ENCODE measurements around the gene ITIH2.
"Not testable (repeated sequence)": the region's sequence is repeated elsewhere in the genome, so short reads cannot be mapped to it uniquely, and the experiment has no call there.

ITIH2 gene

GRCh38 chr10:7703140-7703539, at the start of gene ITIH2:
Gene ITIH2 (plus strand): TSS chr10:7703316. CDS start chr10:7703435, 119 bp downstream.
- DNase-seq (ENCODE audit: low read depth in 3 of 3), result no peak

- not testable (repeated sequence) for DNase-seq (ENCODE audit: low read depth in 3 of 3)
These were observed 46.0 kb upstream of the ITIH2 start for GRCh38 chr10:7657079-7657478.

DNA sequence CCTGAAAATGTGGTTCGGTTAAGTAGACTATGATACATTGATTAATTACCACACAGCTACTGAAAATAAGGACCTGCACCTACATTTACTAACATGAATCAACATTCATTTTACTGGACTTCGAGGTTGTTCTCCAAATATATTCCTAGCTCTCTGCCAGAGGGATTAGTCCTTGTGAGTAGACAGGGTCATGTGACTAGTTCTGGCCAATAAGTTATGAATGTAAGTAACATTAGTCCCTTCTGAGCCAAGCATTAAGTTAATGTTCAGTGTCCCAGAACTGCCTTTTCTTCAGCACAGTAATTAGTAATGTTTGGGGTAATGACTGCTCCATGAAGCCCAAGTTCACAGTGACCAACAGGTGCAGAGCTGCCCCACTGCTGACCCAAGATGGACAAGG, 45.6 kb upstream of the ITIH2 start:
- DNase-seq (ENCODE audit: low read depth in 3 of 3), result no peak

GRCh38 chr10:7659560-7659959, 43.6 kb upstream of the ITIH2 start:
- no peak for DNase-seq (ENCODE audit: low read depth in 3 of 3)

- no peak for DNase-seq (ENCODE audit: low read depth in 3 of 3)
These were observed 40.6 kb upstream of the ITIH2 start for GRCh38 chr10:7662522-7662921.

DNA sequence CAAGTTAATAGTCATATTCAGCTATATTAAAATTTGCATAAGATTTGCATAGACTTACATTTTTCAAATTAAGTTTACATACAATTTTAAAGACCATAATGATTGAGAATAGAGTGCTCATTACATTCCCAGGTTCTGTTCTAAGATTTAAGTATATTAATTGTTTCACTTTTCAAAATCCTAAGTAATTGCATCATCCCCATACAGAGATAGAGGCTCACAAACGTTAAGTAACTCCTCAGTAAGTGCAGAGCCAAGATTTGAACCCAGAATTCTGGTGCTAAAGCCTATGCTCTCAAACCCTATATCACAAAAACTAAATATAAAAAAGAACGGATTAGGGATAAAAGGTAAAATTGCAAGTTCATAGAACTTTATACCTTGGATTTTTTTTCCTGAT, 38.4 kb upstream of the ITIH2 start:
- DNase-seq (ENCODE audit: low read depth in 3 of 3), result no peak

DNA sequence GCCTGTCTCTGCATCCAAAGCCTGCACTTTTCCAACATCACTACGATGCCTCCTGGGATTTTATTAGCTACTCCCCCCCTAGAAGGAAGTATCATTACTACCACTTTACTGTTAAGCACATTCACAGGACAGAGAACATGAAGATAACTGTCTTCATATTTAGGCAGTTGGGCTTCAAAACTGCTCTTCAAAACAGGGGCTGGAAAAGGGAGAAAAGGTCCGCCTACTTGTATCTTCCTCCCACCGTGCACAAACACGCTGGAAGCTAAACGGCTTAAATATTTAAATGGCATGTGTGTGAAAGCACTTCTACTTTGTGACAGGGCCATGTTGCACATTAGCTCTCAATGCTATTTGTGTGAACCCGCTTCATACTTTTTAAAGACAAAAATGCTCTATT, 37.3 kb upstream of the ITIH2 start:
- DNase-seq (ENCODE audit: low read depth in 3 of 3), result no peak

- no peak for DNase-seq (ENCODE audit: low read depth in 3 of 3)
These were observed 36.7 kb upstream of the ITIH2 start, which contains the start of gene ITIH5 for GRCh38 chr10:7666253-7667023. Gene ITIH5 (minus strand): TSS chr10:7666966. CDS start chr10:7666892, 74 bp downstream.

DNA sequence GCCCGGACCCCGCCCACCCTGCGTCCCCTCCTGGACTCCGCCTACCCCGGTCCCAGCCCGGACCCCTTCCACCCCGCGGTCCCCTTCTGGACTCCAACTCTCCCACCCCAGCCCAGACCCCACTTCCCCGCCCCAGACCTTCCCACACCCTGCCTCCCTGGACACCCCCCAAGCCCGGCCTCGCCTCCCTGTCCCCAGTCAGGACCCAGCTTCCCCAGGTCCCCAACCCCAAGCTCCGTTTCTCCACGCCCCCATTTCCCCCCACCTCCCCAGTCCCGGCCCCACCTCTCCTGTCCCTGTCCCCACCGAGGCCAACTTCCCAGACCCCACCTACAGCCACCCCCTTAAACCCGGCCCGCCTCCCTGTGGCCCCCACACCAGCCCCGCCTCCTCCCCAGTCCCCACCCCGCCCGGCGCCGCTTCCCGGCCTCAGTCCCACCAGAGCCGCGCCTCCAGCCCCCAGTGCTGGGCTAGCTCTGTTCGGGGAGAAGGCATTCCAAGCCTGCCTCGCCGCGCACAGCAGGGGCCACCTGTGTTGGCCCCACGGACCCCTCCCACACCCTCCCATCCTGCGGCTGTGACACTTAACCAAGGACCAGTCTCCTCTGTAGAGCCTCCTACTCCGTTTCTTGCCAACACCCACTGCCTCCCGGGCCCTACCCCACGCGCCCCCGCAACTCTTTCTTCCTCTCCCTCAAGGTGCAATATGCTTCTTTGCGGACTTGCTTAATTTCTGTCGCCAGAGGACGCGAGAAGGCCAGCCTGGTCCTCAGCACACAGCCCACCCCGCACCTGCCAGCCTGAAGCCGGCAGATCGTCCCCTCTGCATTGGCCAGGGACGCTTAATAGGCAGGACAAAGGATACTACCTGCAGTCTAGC, 35.6 kb upstream of the ITIH2 start:
- peak in 1 of 3 experiments; percentile 5 for DNase-seq (ENCODE audit: low read depth in 3 of 3)

DNA sequence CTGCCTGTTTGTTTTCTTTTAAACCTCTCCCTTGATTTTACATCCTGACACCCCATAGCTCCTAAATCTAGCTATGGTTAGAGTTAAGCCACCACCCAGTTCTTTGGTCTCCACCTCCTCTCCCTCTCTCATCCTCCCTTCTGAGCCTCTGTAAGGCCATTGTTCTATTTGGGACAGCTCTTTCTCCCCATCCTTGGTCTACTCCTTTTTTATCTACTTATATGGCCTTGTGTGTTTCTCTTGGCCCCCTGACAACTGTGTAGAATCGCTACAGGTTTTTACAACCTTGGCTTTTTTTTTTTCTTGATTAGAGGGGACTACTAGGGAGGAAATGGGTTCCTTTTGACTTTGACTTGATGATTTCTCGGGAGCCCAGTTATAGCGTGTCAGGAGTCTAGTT, 33.0 kb upstream of the ITIH2 start:
- DNase-seq (ENCODE audit: low read depth in 3 of 3), result no peak

- DNase-seq (ENCODE audit: low read depth in 3 of 3), result no peak
These were observed 30.6 kb upstream of the ITIH2 start for GRCh38 chr10:7672341-7673134.

GRCh38 chr10:7679256-7679655, 23.9 kb upstream of the ITIH2 start:
- no peak for DNase-seq (ENCODE audit: low read depth in 3 of 3)

DNA sequence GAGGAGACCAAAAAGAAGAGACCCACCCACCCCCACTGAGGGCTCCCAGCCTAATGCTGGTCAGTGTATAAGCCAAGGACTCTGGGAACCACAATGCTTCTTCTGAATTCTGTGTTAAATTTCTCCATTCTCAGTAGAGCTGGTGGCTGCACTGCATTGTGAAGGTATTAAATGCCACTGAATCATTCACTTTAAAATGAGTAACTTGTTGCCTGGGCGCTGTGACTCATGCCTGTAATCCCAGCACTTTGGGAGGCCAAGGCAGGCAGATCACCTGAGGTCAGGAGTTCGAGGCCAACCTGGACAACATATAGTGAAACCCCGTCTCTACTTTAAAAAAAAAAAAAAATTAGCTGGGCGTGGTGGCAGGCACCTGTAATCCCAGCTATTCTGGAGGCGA, 23.0 kb upstream of the ITIH2 start:
- DNase-seq (ENCODE audit: low read depth in 3 of 3), result not testable (repeated sequence)

DNA sequence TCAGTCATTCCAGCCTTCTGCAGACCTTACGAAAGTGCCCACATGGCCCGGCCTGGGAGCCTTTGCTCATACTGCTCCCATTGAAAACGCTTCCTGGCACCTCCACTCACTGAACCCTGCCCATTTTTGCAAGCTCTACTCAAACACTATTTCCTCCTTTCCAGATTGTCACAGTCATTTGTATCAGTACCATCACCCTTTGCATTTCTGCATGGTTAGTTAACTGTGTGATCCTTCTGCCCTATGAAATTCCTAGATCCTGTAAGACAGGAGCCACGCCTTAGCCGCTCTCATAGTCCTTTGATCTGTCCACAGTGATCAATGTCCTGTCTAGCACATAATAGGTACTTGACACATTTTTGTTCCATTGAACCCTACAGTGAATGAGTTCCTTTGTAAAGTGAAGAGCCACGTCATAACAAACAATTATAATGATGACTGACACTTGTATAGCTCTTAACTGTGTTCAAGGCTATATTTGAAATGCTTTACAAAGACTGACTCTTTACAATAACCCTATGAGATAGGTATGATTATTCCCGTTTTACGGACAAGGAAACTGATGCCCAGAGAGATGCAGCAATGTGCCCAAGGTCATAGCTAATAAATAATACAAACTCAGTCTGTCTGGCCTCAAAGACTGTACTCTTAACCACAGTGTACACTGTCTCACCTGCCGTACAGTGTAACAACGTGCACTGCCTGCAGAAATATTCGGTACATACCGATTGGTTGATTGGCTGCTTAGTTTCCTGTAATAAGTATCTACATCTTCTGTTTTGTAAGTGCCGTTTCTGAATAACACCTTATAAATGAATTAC, 16.6 kb upstream of the ITIH2 start:
- no peak for DNase-seq (ENCODE audit: low read depth in 3 of 3)

GRCh38 chr10:7687228-7687907, 15.7 kb upstream of the ITIH2 start:
- DNase-seq (ENCODE audit: low read depth in 3 of 3), result peak; percentile 20 to 61 (median 54)

GRCh38 chr10:7689591-7689990, 13.5 kb upstream of the ITIH2 start:
- no peak for DNase-seq (ENCODE audit: low read depth in 3 of 3)

GRCh38 chr10:7690885-7691597, 12.1 kb upstream of the ITIH2 start:
- not testable (repeated sequence) for DNase-seq (ENCODE audit: low read depth in 3 of 3)

GRCh38 chr10:7692368-7692767, 10.7 kb upstream of the ITIH2 start:
- DNase-seq (ENCODE audit: low read depth in 3 of 3), result not testable (repeated sequence)

- not testable (repeated sequence) for DNase-seq (ENCODE audit: low read depth in 3 of 3)
These were observed 9.9 kb upstream of the ITIH2 start for GRCh38 chr10:7693194-7693593.

DNA sequence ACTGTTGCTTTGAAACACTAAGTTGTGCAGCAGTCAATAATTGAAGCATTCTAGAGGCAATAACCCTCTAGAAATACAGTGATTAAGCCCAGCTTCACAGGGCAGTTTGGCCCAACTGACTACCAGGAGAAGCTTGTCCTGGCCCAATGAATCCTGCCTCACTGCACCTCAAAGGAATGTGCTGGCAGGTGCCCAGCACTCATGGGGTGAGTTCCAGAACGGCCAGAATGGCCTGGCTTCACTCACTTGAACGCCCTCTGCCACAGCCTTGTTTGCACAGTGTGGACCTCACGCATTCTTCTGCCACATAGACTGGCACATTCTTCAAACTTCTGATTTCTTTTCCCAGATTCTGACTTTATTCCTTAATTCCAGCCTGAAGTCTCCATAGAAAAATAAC, 6.6 kb upstream of the ITIH2 start:
- DNase-seq (ENCODE audit: low read depth in 3 of 3), result no peak

All from stimulated activated CD4-positive, alpha-beta T cell treated with anti-CD3 and anti-CD28 coated beads, TNF-alpha, amount 100 ng/mL, for 4 hours (primary cell).